GM19035 (cell line): ENCODE measurements around the gene STYXL1.
"Not testable (repeated sequence)": the region's sequence is repeated elsewhere in the genome, so short reads cannot be mapped to it uniquely, and the experiment has no call there.

ENCODE experiments used
- ATAC-seq: cut with Tn5 transposase; IDR thresholded peaks from one replicate; pipeline ENCODE4 v1.9.1; 2021; ENCODE audit not compliant: unreplicated experiment

The STYXL1 gene

DNA sequence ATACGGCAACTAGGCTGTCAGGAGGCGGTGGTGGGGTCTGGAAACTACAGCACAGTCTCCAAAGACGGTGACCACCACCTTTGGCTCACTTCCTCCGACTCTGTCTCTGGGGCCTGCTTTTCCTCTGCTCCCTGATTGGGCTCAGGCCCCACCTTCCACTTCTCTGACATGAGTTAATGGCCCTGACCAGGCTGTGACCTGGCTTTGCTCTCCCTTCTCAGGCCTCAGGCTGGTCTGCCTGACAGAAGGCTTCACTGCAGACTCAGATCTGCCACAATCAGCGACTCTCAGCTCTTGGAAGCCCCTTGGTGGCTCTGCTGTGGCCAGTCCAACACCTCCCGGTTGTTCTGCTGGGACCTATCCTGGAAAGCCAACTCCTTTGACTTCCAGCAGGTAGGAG, 7.7 kb downstream of the STYXL1 start:
- no peak for ATAC-seq

- no peak for ATAC-seq
Measured at GRCh38 chr7:76037310-76037709, 10.5 kb downstream of the STYXL1 start.

DNA sequence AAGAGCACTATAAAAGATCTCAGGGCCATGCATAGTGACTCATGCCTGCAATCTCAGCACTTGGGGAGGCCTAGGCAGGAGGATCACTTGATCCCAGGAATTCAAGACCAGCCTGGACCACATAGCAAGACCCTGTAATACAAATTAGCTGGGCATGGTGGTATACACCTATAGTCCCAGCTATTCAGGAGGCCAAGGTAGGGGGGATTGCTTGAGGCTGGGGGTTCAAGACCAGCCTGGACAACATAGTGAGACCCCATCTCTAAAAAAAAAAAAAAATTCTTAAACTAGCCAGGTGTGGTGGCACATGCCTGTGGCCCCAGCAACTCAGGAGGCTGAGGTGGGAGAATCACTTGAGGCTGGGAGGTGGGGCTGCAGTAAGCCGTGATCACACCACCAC, 15.8 kb downstream of the STYXL1 start:
- no peak for ATAC-seq

GRCh38 chr7:76029682-76030081, 18.1 kb downstream of the STYXL1 start:
- not testable (repeated sequence) for ATAC-seq

DNA sequence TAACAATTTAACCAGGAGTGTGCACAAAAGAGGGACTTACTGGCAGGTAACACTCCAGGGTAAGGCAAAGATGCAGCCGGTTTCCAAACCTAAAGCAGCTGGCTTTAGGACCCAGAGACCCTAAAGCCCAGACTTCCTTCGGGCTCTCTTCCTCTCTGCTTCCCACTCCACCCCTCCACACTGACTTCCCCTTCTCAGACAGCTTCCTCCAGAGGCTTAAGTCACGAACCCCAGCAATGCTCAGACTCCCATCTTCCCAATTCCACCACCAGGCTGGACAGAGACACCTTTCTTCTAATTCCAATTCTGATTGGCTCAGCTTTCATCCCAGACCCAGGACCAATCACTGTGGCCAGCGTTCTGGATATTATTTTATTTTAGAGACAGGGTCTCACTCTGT, 24.8 kb downstream of the STYXL1 start:
- no peak for ATAC-seq

DNA sequence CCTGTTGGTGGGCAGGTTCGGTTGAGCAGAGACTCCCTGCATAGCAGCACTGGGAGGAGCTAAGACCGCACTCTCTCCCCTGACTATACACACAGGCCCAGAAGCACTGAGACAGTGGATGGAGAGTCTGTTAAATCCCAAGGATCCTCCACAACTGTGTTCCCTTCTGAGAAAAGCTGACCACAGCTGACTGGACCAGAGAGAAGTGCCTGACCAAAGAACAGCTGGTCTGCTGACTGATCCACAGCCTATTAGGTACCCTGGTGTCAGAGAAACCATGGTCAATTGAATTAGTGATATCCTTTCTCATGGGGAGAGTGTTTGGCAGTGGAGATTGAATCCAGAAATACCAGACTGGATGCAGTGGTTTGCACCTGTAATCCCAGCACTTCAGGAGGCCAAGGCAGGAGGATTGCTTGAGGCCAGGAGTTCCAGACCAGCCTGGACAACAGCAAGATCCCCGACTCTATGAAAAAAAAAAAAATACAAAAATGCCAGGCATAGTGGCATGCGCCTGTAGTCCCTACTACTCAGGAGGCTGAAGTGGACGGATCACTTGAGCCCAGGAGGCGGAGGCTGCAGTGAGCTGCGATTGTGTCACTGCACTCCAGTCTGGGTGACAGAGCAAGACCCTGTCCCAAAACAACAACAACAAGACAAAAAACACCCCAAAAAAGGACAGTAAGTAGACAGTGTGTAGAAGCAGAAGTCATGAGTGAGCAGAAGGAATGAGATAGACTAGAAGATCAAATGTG, 25.6 kb downstream of the STYXL1 start:
- no peak for ATAC-seq

- ATAC-seq, result no peak
Measured at GRCh38 chr7:76020031-76020714, 27.6 kb downstream of the STYXL1 start.

DNA sequence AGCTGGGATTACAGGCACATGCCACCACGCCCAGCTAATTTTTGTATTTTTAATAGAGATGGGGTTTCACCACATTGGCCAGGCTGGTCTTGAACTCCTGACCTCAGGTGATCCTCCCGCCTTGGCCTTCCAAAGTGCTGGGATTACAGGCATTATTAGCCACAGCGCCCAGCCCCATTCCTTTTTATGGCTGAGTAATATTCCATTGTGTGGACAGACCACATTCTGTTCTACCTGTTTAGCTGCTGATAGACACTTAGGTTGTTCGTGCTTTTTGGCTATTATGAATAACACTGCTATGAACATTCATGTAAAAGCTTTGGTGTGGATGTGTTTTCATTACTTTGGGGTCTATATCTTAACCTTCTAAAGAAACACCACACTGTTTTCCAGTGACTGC, 29.3 kb downstream of the STYXL1 start:
- not testable (repeated sequence) for ATAC-seq

- no peak for ATAC-seq
Measured at GRCh38 chr7:76016191-76016947, 31.4 kb downstream of the STYXL1 start.

GRCh38 chr7:76011442-76011861, 36.3 kb downstream of the STYXL1 start:
- ATAC-seq, result no peak

DNA sequence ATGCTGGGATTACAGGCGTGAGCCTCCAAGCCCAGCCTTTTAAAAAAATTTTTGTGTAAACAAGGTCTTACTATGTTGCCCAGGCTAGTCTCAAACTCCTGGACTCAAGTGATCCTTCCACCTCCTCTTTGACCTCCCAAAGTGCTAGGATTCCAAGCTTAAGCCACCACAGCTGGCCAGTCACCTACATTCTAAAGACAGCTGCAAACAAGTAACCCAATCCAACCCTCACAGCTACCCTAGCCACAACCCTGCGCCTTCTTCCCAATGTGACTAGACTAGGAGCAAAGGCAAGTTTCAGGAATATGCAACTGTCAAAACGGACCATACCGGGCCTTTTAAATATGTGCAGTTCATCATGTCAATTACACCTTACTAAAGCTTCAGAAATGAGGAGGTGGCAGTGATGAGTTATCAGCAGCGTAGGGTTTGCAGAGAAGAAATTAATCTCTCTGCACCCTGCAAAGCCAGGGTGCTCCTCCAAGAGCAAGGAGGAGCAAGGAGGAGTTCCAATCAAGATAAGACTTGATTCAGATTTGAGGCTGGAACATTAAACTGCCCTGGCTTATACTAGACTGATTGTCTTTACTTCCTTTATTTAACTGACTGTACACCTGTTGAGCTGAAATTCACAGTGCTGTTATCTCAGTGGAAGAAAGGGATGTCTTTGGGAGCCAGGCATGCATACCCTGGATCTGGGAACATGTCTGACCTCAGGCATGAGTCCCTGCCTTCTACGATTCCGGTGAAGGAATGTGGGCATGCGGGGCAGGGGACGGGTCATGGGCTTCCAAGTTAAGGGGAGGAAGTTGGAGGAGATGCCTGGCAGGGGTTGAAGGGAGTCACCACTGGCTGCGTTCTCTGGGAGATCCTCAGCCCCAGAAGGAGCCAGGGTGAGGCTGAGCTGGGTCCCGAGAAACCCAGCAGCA, 37.9 kb downstream of the STYXL1 start:
- no peak for ATAC-seq

DNA sequence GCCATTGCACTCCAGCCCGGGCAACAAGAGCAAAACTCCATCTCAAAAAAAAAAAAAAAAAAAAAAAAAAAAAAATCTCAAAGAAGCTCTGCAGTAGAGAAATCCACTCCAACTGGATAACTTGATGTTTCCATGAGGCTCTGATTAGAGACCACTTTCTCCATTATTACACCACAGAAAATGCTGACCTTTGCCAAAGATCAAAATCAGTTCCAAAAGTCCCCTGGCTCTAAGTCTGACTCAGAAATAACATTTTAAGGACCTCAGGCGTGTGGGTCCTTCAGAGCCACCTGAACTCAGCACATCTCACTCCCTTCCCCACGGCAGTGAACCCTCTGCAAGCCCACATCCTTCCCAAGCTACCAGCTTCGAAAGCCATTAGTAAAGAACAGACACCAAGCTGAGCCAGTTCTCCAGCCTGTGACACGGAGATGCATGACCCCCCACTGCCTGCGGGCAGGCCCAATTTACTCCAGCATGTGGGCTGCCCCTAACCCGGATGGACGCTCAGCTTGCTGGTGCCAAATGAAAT, 39.6 kb downstream of the STYXL1 start:
- no peak for ATAC-seq

DNA sequence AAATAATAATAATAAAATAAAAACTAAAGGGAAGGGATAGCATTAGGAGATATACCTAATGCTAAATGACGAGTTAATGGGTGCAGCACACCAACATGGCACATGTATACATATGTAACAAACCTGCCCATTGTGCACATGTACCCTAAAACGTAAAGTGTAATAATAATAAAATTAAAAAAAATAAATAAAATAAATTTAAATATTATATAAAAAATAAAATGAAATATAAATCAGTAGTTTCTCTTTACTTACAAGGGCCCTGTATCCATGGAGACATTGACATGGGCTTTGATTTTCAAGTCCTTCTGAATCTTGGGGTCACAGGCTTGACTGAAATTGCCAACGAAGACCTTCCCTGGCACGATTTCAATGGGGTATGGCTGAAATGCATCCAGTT, 42.8 kb downstream of the STYXL1 start:
- not testable (repeated sequence) for ATAC-seq

DNA sequence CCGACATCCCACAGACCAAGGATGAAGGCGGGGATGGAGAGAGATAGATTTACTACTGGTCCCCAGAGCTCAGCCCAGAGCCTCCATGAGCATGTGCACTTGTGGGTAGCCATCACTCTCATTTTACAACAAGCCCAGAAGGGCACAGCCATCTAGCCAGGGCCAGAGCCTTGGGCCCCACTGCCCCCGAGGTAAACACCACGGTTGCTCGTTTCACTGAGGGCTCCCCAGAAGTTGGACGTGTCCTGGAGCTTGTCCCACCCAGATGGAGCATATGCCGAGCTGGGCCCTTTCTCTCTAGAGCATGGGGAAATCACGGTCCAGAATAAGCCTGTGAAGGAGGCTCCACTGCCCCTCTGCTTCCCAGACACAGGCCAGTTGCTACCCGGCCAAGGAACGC, 44.4 kb downstream of the STYXL1 start:
- no peak for ATAC-seq

GRCh38 chr7:76002822-76003221, 45.0 kb downstream of the STYXL1 start:
- no peak for ATAC-seq

GRCh38 chr7:76002139-76002538, 45.7 kb downstream of the STYXL1 start:
- no peak for ATAC-seq

DNA sequence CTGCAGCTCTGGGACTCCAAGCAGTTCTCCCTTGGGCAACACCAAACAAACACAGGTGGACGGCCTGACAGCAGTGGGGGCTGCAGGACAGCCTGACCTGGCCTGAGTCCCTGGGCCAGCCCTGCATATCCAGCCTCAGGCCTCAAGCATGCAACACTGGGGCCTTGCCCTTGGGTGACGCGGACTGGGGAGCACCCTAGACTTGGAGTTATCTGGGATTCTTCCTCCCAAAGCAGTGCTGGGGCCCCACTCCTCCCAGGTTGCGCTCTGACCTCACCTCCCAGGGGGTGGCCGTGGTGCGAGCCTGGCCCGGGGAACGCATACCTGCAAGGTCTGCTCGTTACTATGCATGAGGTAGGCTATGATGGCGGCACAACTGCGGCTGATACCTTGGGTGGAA, 47.2 kb downstream of the STYXL1 start:
- ATAC-seq, result no peak

DNA sequence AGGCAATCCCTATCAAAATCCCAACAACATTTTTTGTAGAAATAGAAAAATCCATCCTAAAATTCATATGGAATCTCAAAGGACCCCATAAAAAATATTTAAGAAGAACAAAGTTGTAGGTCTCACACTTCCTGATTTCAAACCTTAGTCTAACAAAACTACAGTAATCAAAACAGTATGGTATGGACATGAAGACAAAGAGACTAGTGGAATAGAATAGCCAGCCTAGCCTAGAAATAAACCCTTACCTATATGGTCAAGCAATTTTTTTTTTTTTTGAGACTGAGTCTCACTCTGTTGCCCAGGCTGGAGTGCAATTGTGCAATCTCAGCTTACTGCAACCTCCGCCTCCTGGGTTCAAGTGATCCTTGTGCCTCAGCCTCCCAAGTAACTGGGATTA, 49.8 kb downstream of the STYXL1 start:
- no peak for ATAC-seq

DNA sequence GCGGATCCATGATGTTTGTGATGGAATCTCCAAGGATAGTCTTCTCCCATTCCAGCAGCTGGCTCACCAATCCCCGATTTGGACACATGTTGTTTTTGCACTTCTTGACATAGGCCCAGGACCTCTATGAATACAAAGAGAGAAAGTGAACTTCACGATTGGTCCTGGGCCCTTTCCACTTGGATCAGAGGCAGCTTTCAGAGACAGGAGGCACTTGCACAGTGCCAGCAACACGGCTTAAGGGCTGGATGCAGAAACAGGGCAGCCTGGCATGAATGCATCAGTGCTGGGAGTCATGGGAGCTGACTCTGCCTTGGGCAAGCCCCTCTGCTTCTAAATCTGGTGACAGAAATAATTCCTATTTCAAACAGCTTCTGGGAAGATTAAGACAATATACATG, 51.3 kb downstream of the STYXL1 start:
- ATAC-seq, result no peak

DNA sequence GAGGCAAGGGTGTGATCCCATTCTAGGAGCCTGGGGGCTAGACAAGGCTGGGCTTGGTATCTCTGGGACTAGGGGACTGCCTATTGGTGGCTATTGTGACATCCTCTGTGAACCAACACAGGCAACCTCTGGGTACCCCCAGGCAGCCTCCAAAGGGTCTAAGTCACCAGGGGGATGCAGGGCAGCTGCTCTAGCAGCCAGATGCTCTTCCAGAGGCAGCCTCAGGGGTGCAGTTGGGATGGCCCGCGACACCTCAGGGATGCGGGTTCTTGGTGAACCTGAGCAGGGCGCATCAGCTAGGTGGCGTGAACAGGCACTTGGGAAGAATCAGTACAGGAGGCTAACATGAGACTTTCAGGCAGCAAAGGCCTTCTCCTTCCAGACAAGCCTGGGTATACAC, 51.8 kb downstream of the STYXL1 start:
- ATAC-seq, result no peak

- ATAC-seq, result no peak
Measured at GRCh38 chr7:75995052-75995471, 52.7 kb downstream of the STYXL1 start.
